Spleen (tissue), 7 donors: Measurements from ENCODE around the gene SRP14.

Source experiments
- POLR2A ChIP-seq, 3 donors: fragments of 450-650 bp; IDR thresholded peaks; one replicate each; pipeline ENCODE4 v1.5.1; 2017; ENCODE audit warnings: antibody characterized with exemption in 3 of 3, mild to moderate bottlenecking in 1 of 3
- POLR2AphosphoS5 ChIP-seq, 3 donors: sonication (generic); formaldehyde crosslinking; IDR thresholded peaks; one replicate each; pipeline ENCODE4 v1.5.1; 2017; ENCODE audit warnings: antibody characterized with exemption in 3 of 3
- TF ChIP-seq, protein P1 (sequence below), 11 experiments: fragments of 200-600 bp in 7 of 11; fragments of 450-650 bp in 4 of 11; sonication (generic) in 4 of 11; IDR thresholded peaks in 8 of 11; conservative IDR thresholded peaks in 3 of 11; 1 replicate in 7 of 11; 2 replicates in 4 of 11; pipeline versions ENCODE4 v1.4.0 to v1.8.0; 2016 to 2021; ENCODE audit warnings: antibody characterized with exemption in 11 of 11, inconsistent platforms in 4 of 11, mild to moderate bottlenecking in 1 of 11
- donor health status: DM: no; HTN: no; CAD: no; lungs with moderate emphysema.
- donor health status: DM: no; HTN: no; CAD: no.
- donor health status: DM: no; HTN: no; CAD: no.

- TF ChIP-seq POLR2A (IDR thresholded peaks at IDR 0.05) (no peak), POLR2AphosphoS5 (IDR thresholded peaks at IDR 0.05) (no peak)
- TF ChIP-seq, protein P1, sequence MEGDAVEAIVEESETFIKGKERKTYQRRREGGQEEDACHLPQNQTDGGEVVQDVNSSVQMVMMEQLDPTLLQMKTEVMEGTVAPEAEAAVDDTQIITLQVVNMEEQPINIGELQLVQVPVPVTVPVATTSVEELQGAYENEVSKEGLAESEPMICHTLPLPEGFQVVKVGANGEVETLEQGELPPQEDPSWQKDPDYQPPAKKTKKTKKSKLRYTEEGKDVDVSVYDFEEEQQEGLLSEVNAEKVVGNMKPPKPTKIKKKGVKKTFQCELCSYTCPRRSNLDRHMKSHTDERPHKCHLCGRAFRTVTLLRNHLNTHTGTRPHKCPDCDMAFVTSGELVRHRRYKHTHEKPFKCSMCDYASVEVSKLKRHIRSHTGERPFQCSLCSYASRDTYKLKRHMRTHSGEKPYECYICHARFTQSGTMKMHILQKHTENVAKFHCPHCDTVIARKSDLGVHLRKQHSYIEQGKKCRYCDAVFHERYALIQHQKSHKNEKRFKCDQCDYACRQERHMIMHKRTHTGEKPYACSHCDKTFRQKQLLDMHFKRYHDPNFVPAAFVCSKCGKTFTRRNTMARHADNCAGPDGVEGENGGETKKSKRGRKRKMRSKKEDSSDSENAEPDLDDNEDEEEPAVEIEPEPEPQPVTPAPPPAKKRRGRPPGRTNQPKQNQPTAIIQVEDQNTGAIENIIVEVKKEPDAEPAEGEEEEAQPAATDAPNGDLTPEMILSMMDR (IDR thresholded peaks at IDR 0.05 in 8 of 11, conservative IDR thresholded peaks at IDR 0.05 in 3 of 11), result no peak
Measured at GRCh38 chr15:40053831-40054604, 15.0 kb upstream of the SRP14 start.
